K562 (cell line): ENCODE measurements around the gene LMNB1. TPM values are rescaled to one million over a fixed set of nuclear protein-coding genes. Genes with fewer than 3 reads are reported as not detected.

ENCODE experiments used
- ATAC-seq: fragments of 200-7000 bp; cut with Tn5 transposase; 3 replicates; pipeline ENCODE4 v1.9.1; 2020; ENCODE audit warnings: moderate library complexity
- BruUV-seq: library from RNA; stranded (reverse); fragments of 400-500 nt; replicated peaks from 2 replicates; lab custom pipeline; 2021; lab: Mats Ljungman, UMichigan
- CTCF ChIA-PET: fragments of 300-600 bp; formaldehyde crosslinking; extraction: SDS; loops from one replicate; lab custom pipeline; 2021; ENCODE audit warnings: low intra/inter-chr PET ratio; lab: Yijun Ruan, JAX
- POLR2A ChIA-PET: fragments of 300-600, 350-650 bp; sonication (Branson Sonifier 250); formaldehyde crosslinking; extraction: SDS; loops from one replicate; lab custom pipeline; 2021; ENCODE audit warnings: antibody characterized with exemption, inconsistent platforms; lab: Yijun Ruan, JAX
- DNase-seq, 4 experiments: peaks; one replicate each; pipeline versions ENCODE4 v3.0.0 to v3.0.0-alpha.2; 2011 to 2018; ENCODE audit warnings: low spot score in 3 of 4, mixed read lengths in 3 of 4; ENCODE audit errors: extremely low read depth in 1 of 4
- FAIRE-seq: peaks from 2 replicates; lab custom pipeline; 2011; peaks lifted over from hg19 to GRCh38; lab: Jason Lieb, UNC
- H2AFZ ChIP-seq: 2 replicates; pipeline ENCODE4 v1.6.0; 2011; ENCODE audit warnings: low read depth, low read length, control low read depth, inconsistent platforms
- H3K27ac ChIP-seq: fragments of 200-600 bp; 3 replicates; pipeline ENCODE4 v1.8.0; 2011; ENCODE audit warnings: low read depth, mild to moderate bottlenecking, control low read depth, inconsistent platforms, low read length, moderate library complexity, mixed read lengths; ENCODE audit errors: extremely low read depth
- H3K27me3 ChIP-seq, 2 experiments: fragments of 300-600 bp in 1 of 2; 2 replicates in 1 of 2; 3 replicates in 1 of 2; pipeline versions ENCODE4 v1.6.0 to v1.8.0; 2011; ENCODE audit warnings: inconsistent platforms in 2 of 2, low read length in 2 of 2, mild to moderate bottlenecking in 1 of 2, mixed read lengths in 1 of 2, moderate library complexity in 1 of 2; ENCODE audit not compliant: control insufficient read depth in 2 of 2, insufficient read depth in 2 of 2
- H3K36me3 ChIP-seq: fragments of 300-600 bp; 3 replicates; pipeline ENCODE4 v1.8.0; 2011; ENCODE audit warnings: mild to moderate bottlenecking, low read length, inconsistent platforms; ENCODE audit not compliant: control insufficient read depth, insufficient read depth
- H3K4me1 ChIP-seq, 2 experiments: fragments of 200-600 bp in 1 of 2; replicated peaks in 1 of 2; 2 replicates in 1 of 2; 3 replicates in 1 of 2; pipeline versions ENCODE4 v1.5.1 to v1.8.0; 2011; ENCODE audit warnings: inconsistent platforms in 2 of 2, low read length in 2 of 2, mild to moderate bottlenecking in 1 of 2, mixed read lengths in 1 of 2, moderate library complexity in 1 of 2; ENCODE audit not compliant: control insufficient read depth in 2 of 2, insufficient read depth in 2 of 2
- H3K4me2 ChIP-seq: 2 replicates; pipeline ENCODE4 v1.6.1; 2011; ENCODE audit warnings: low read length, control low read depth, inconsistent platforms, mixed read lengths; ENCODE audit not compliant: insufficient read depth
- H3K4me3 ChIP-seq: fragments of 200-600 bp; sonication (generic), shearing (Covaris generic); 2 replicates; pipeline ENCODE4 v1.5.1; 2016; ENCODE audit warnings: control low read depth, inconsistent platforms
- H3K79me2 ChIP-seq: fragments of 200-600 bp; 3 replicates; pipeline ENCODE4 v1.8.0; 2011; ENCODE audit warnings: low read length, inconsistent platforms; ENCODE audit not compliant: control insufficient read depth, insufficient read depth
- H3K9ac ChIP-seq, 2 experiments: 2 replicates each; pipeline versions ENCODE4 v1.6.0 to v1.6.1; 2011; ENCODE audit warnings: low read depth in 2 of 2, low read length in 2 of 2, control low read depth in 1 of 2, inconsistent platforms in 1 of 2, mild to moderate bottlenecking in 1 of 2, mixed read lengths in 1 of 2; ENCODE audit not compliant: insufficient read depth in 1 of 2
- H3K9me1 ChIP-seq: one replicate; pipeline ENCODE4 v1.6.0; 2011; ENCODE audit warnings: inconsistent platforms, mild to moderate bottlenecking, low read length, moderate library complexity; ENCODE audit not compliant: control insufficient read depth, insufficient read depth
- H3K9me3 ChIP-seq: replicated peaks from 2 replicates; pipeline ENCODE4 v1.5.1; 2011; ENCODE audit warnings: low read depth, low read length, inconsistent platforms; ENCODE audit not compliant: control insufficient read depth, insufficient read depth
- H4K20me1 ChIP-seq: replicated peaks from 2 replicates; pipeline ENCODE4 v1.6.1; 2011; ENCODE audit warnings: low read length, inconsistent platforms, mixed read lengths; ENCODE audit not compliant: control insufficient read depth, insufficient read depth
- ADNP ChIP-seq: fragments of 200-800 bp; sonication (Bioruptor generic); IDR thresholded peaks from 2 replicates; pipeline ENCODE4 v1.6.1; 2016; ENCODE audit warnings: missing genetic modification characterization, missing compliant biosample characterization
- ARID2 ChIP-seq: fragments of 450-650 bp; IDR thresholded peaks from 2 replicates; pipeline ENCODE4 v1.6.1; 2017; ENCODE audit warnings: antibody characterized with exemption, mild to moderate bottlenecking
- BRCA1 ChIP-seq, 2 experiments: fragments of 450-650 bp in 1 of 2; sonication (generic) in 1 of 2; formaldehyde crosslinking in 1 of 2; IDR thresholded peaks; 2 replicates each; pipeline versions ENCODE4 v1.5.0 to v1.6.1; 2017 to 2020; ENCODE audit warnings: mild to moderate bottlenecking in 1 of 2, missing genetic modification reagents in 1 of 2
- DPF2 ChIP-seq: fragments of 450-650 bp; IDR thresholded peaks from 2 replicates; pipeline ENCODE4 v1.6.1; 2016
- GATAD2A ChIP-seq: fragments of 450-650 bp; IDR thresholded peaks from 2 replicates; pipeline ENCODE4 v1.6.1; 2017
- MAFK ChIP-seq: IDR thresholded peaks from 2 replicates; pipeline ENCODE4 v1.6.1; 2011; ENCODE audit warnings: low read length, improper control_type of control experiment
- MBD1 ChIP-seq: fragments of 250-450 bp; sonication (Bioruptor Pico); IDR thresholded peaks from 2 replicates; pipeline ENCODE4 v1.8.0; 2022; ENCODE audit warnings: inconsistent platforms
- NFIC ChIP-seq: fragments of 450-650 bp; IDR thresholded peaks from 2 replicates; pipeline ENCODE4 v1.6.1; 2017; ENCODE audit warnings: mild to moderate bottlenecking, inconsistent platforms
- POLR2H ChIP-seq: IDR thresholded peaks from 2 replicates; pipeline ENCODE4 v1.6.1; 2016; ENCODE audit warnings: missing genetic modification characterization, low read depth, mild to moderate bottlenecking, control low read depth, missing compliant biosample characterization, moderate library complexity
- SPI1 ChIP-seq: IDR thresholded peaks from 2 replicates; pipeline ENCODE4 v1.6.1; 2011; ENCODE audit warnings: low read depth, low read length, control low read depth, borderline replicate concordance
- ZC3H11A ChIP-seq: IDR thresholded peaks from 2 replicates; pipeline ENCODE4 v1.6.1; 2012; ENCODE audit warnings: low read depth, low read length, improper control_type of control experiment
- WGBS: fragments of 100-300 bp; shearing (Covaris generic); methylation state at CpG from one replicate; pipeline ENCODE4 v1.1.6; 2016; ENCODE audit warnings: low coverage, mixed read lengths; ENCODE audit not compliant: insufficient coverage; ENCODE audit errors: missing lambda C conversion rate; 5-methylcytosine and 5-hydroxymethylcytosine counted together
- in situ Hi-C: fragments of 300-500 bp; cut with MboI; formaldehyde crosslinking; loops from 4 replicates; pipeline ENCODE4 v1.15.0; 2018; ENCODE audit warnings: inconsistent platforms, mixed read lengths
- intact Hi-C: fragments of 100-400 bp; cut with micrococcal nuclease; formaldehyde crosslinking; loops from 2 replicates; pipeline ENCODE4 v1.14.2; 2022
- polyA plus RNA-seq, 8 experiments: library from polyadenylated mRNA; depleted of rRNA in 4 of 8; stranded (reverse) in 5 of 8; unstranded in 3 of 8; fragments of >200 nt; fragmentation: Nextera tagmentation in 2 of 8; fragmentation: Illumina TruSeq in 1 of 8; extraction: Ambion mirVana in 2 of 8; extraction: Trizol in 1 of 8; gene quantifications; 2 replicates each; pipeline versions ENCODE4 v1.2.1 to v1.2.3, GENCODE V29; 2011 to 2014; ENCODE audit warnings: inconsistent platforms in 1 of 8, missing spikeins in 1 of 8
- total RNA-seq, 7 experiments: library from RNA; depleted of rRNA in 6 of 7; stranded (reverse); fragments of >200 nt in 6 of 7; fragmentation: Illumina TruSeq in 2 of 7; extraction: Trizol in 2 of 7; gene quantifications; 2 replicates each; pipeline versions ENCODE4 v1.2.1 to v1.2.3, GENCODE V29; 2011 to 2021; ENCODE audit warnings: low replicate concordance in 1 of 7

LMNB1 gene
- total and polyA plus RNA-seq, 9 of the 15 experiments (the other 6 are each of a cell fraction or from before 2014, with no cell fraction given) = 2.8 to 190 (median 131) TPM

GRCh38 chr5:126865299-126865698 lies 88.4 kb downstream of the LMNB1 start (continued):
- TF ChIP-seq MBD1 (CRISPR knock-in tag) (no peak), GATAD2A (no peak), BRCA1 (IDR thresholded peaks at IDR 0.05) (no peak), BRCA1 (CRISPR knock-in tag; IDR thresholded peaks at IDR 0.05) (no peak), POLR2H (no peak), DPF2 (no peak), ARID2 (no peak)

GRCh38 chr5:126866851-126867636 lies 90.1 kb downstream of the LMNB1 start:
- FAIRE-seq = no peak
- peaks cover 6 to 15% of the 10 kb centered on the region in 2 experiments; a peak in 2 of 5 replicates for H3K4me1 ChIP-seq
- no peak overlapping the region for H3K27ac ChIP-seq
- POLR2A ChIA-PET = interaction anchor here (1.0 to 1.2 kb wide), 2 partner anchors 9 to 17 kb away, joined by 4 to 5 read pairs; no protein-coding TSS in a partner anchor
- intact Hi-C loops (no loop called here), in situ Hi-C loops (no loop called here)
- no peaks in the 10 kb centered on the region for H3K79me2 ChIP-seq
- H3K9ac ChIP-seq = no peak overlapping the region
- 73% methylated on average over 7 of the region's 8 CpGs for WGBS
- CTCF ChIA-PET = no interaction called here
- H4K20me1 ChIP-seq = no peaks in the 10 kb centered on the region
- H3K9me3 ChIP-seq = no peaks in the 10 kb centered on the region
- no peak overlapping the region for H3K4me3 ChIP-seq
- no peak overlapping the region for H3K4me2 ChIP-seq
- ATAC-seq = no peak
- no peaks in the 10 kb centered on the region for H3K27me3 ChIP-seq
- no TSS peak for BruUV-seq
- DNase-seq = no peak
- H3K36me3 ChIP-seq = peaks cover 12% of the 10 kb centered on the region; the same call in 2 of the 3 replicates
- no peak overlapping the region for H2AFZ ChIP-seq
- H3K9me1 ChIP-seq = no peaks in the 10 kb centered on the region
- TF ChIP-seq NFIC = peak; percentile 46
- TF ChIP-seq SPI1 = peak; percentile 29; the same call in 1 of the 2 replicates
- no peak for TF ChIP-seq ZC3H11A
- no peak for TF ChIP-seq MAFK
- no peak for TF ChIP-seq ADNP (tag)
